ENCODE data around the gene SH3RF2.

DNA sequence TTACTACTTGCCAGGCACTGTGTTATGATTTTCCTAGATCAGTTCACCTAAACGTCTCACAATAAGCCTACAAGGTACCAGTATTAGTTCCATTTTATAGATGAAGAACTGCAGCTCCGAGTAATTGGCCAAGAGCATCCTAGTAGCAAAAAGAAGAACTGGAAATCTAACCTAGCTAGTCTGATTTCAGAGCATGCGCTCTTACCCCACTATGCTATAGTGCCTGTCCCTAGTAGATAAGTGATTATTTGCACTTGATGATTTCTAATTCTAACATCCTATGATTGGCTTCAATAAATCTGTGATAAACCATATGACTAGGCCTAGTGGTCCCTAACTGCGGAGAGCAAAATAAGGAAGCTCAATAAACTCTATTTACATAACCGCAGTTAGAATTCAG, 176.1 kb downstream of the SH3RF2 start:
- TF ChIP-seq, protein P1, sequence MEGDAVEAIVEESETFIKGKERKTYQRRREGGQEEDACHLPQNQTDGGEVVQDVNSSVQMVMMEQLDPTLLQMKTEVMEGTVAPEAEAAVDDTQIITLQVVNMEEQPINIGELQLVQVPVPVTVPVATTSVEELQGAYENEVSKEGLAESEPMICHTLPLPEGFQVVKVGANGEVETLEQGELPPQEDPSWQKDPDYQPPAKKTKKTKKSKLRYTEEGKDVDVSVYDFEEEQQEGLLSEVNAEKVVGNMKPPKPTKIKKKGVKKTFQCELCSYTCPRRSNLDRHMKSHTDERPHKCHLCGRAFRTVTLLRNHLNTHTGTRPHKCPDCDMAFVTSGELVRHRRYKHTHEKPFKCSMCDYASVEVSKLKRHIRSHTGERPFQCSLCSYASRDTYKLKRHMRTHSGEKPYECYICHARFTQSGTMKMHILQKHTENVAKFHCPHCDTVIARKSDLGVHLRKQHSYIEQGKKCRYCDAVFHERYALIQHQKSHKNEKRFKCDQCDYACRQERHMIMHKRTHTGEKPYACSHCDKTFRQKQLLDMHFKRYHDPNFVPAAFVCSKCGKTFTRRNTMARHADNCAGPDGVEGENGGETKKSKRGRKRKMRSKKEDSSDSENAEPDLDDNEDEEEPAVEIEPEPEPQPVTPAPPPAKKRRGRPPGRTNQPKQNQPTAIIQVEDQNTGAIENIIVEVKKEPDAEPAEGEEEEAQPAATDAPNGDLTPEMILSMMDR (IDR thresholded peaks at IDR 0.05): no peak
- no peak for TF ChIP-seq EZH2 (IDR thresholded peaks at IDR 0.05; ENCODE audit: borderline replicate concordance, insufficient read depth, low read depth, low read length, poor library complexity, severe bottlenecking)

Data from B cell (primary cell).